GM18505 (cell line): ENCODE results near the gene GNAZ.

ENCODE experiments used
- ATAC-seq: cut with Tn5 transposase; IDR thresholded peaks from one replicate; pipeline ENCODE4 v1.9.1; 2021; ENCODE audit not compliant: unreplicated experiment
- POLR2A ChIP-seq: IDR thresholded peaks from 4 replicates; pipeline ENCODE4 v1.6.1; 2011; ENCODE audit warnings: borderline replicate concordance; ENCODE audit not compliant: insufficient read depth, insufficient read length; ENCODE audit errors: extremely low read depth

The GNAZ gene

DNA sequence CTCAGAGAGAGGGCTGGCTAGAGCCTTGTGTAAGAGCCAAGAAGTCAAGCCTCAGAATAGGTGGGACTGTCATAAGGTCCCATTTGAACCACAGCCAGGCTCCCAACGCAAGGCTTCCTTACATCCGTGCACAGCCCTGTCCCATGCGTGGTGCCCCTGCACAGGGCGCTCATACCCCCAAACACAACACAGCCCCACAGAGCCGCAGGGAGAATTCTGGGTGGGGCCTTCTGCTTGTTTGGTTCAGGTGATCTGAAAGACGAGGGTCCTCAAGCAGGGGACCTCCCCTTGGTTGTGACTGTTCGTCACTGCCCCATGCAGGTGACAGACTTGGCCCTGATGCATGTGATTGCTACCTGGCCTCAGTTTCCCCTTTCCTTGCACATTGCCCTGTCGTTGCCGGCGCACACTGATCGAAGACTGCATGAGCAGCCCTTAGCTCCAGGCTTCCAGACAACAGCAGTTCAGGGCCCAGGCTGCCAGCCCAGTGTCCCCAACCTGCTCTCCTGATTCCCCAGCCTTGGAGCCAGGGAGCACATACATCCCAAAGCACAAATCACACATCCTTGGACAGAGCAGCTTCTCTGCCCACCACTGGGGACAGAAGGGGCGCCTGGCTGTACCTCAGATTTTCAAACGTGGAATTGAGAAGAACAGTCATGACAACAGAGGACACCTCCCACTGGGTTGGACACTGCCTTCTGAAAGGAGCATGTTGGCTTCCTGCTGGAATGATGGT, 22.1 kb downstream of the GNAZ start:
- TF ChIP-seq POLR2A = no peak
- no peak for ATAC-seq

DNA sequence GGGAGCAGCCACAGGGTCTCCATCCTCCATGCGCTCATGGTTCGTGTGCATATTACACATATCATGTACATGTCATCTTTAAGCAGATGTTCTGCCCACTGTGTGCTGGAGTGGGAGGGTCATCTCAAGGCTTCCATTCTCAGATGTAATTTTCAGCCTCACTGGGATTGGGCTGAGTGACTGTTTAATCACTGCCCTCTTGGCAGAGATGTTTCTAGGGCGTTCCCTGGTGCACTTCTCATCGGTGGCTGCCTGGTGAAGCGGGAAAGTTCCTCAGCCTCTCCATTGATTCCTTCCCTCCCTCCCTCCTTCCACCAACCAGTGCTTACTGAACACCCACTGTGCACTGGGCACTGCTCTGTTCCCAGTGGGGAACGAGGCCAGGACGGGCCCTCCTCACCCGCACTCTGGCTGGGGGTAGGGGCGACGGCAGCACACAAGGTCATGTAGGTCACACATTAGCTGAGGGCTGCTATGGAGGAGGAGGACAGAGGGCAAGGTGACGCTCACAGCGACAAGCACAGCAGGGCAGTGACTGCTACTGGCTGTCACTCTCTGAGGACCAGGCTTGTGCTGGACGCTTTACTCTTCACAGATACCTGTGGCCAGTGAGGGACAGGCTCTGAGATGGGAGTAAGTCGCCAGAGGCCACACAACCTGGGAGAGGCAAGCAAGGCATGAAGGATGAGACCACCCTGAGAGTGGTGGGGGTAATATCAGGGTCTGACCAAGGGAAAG, 22.9 kb downstream of the GNAZ start:
- no peak for TF ChIP-seq POLR2A
- ATAC-seq = no peak

DNA sequence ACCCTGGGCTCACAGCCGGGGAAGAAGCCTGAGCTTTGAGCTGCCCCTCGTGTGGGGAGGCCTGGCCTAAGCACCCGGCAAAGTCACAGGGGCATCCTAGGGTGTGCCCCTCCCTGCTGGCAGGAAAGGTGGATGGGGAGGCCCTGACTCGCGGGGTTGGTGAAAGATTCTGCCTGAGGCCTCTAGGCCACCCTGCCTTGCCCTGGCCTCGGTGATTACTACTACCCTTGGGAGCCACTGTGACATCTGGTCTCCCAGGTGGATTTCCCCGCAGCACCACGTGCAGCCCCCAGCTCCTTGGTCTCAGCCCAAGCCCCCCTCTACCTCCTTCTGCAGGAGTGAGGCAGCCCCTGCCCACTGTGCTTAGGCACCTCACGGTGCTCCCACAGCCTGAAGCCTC, 23.9 kb downstream of the GNAZ start:
- no peak for ATAC-seq

DNA sequence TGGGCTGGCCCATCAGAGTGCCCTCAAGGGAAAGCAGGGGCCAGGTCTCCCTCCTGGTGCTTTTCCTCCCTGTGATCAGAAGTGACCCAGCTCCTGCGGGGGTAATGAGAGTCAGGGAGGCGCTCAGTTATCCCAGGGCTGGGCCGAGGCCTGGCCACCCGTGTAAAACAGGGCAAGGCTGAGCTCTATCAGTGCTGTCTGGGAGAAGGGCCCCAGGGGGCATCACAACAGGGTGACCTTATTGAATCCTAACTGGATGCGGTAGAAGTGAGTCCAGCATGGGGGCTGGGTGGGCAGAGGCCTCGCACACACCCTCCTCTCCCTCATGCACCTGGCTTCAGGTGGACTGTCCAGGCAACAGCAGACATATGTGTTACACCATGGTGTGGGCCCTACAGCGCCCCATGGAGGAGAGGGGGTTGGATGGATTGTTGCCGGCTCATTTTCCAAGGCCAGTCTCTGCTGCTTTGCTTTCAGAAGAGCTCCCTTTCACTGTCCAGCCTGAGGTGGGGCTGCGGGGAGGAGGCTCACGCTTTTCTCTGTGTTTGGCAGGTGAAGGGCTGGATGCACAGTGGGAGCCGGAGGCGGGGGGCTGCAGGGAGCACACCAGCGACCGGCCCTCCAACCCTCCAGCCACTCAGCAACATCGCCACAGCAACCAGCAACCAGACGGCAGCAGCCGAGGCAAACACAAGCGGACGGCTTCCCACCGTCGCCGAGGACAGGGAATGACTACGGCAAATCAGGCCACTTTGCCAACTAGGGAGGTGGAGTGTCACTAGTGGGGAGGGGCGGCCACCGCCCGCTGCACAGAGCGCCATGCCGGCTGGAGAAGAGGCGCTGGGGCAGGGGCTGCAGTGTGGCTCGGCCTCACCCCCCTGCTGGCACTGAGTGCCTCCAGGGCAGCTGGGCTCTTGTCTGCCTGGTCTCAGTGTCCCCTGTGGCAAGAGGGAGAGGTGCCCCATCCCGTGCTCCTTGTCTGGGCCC, 24.7 kb downstream of the GNAZ start:
- no peak for TF ChIP-seq POLR2A
- ATAC-seq = no peak

More for the DNA sequence above, 23.9 kb downstream of the GNAZ start:
- TF ChIP-seq POLR2A = no peak

DNA sequence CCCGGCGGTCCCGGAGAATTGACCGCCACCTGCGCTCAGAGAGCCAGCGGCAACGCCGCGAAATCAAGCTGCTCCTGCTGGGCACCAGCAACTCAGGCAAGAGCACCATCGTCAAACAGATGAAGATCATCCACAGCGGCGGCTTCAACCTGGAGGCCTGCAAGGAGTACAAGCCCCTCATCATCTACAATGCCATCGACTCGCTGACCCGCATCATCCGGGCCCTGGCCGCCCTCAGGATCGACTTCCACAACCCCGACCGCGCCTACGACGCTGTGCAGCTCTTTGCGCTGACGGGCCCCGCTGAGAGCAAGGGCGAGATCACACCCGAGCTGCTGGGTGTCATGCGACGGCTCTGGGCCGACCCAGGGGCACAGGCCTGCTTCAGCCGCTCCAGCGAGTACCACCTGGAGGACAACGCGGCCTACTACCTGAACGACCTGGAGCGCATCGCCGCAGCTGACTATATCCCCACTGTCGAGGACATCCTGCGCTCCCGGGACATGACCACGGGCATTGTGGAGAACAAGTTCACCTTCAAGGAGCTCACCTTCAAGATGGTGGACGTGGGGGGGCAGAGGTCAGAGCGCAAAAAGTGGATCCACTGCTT, 25.5 kb downstream of the GNAZ start:
- ATAC-seq = no peak
- TF ChIP-seq POLR2A = no peak

DNA sequence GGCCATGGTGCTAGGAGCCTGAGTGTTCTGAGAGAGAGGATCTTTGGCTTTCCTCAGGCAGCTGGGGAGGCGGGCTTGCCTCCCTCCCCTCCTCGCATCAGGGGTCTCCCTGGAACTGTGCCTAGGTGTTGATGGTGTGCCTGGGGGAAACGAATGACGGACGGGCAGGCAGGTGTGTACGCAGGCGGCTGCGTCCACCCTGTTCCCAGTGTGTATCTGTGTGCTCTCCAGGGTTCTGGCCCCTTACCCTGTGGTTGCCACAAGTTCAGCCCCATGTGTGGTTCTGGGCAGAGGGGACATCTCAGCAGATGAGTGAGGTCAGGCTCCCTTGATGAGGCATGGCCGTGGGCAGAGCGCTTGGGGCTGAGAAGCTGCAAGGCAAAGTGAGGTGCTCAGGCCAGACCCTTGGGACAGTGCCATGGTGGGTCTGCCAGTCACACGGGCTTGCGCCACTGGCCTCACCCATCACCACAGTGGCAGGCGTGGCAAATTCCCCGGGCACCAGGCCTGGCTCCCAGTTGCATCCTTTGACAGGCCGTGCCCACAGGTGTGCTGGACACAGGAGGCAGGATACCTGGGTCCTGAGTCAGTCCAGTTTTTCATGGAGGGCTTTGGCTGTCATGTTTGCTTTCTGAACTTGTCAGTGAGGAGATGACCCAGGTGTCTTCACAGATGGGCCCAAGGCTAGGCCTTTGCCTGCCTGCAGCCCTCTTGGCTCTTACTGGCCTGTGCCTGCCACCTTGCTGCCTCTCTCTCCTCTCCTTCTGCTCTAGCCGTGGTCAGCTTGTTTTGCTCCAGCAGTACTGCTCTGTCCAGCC, 27.3 kb downstream of the GNAZ start:
- no peak for ATAC-seq
- no peak for TF ChIP-seq POLR2A

DNA sequence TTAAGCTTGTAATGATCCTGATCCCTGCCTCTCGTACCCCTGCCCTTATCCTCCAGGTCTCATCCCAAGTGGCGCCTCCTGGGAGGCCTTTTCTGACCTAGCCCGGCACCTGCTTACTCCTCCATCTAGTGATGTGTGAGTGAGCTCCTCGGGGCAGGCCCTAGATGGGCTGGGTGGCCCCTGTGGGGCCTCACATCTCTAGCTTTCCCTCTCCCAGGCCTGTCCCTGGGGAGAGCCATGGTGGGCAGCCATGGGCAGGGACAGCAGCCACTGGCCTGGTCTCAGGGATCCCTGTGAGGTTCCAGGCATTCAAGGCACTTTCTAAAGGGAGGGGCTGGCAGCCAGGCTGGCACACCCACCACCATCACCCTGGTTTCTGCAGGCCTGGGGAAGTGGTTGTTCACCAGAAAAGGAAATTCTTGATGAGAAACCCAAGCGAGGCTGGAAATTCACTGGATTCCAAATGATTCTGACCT, 27.9 kb downstream of the GNAZ start:
- ATAC-seq = no peak
- TF ChIP-seq POLR2A = no peak

DNA sequence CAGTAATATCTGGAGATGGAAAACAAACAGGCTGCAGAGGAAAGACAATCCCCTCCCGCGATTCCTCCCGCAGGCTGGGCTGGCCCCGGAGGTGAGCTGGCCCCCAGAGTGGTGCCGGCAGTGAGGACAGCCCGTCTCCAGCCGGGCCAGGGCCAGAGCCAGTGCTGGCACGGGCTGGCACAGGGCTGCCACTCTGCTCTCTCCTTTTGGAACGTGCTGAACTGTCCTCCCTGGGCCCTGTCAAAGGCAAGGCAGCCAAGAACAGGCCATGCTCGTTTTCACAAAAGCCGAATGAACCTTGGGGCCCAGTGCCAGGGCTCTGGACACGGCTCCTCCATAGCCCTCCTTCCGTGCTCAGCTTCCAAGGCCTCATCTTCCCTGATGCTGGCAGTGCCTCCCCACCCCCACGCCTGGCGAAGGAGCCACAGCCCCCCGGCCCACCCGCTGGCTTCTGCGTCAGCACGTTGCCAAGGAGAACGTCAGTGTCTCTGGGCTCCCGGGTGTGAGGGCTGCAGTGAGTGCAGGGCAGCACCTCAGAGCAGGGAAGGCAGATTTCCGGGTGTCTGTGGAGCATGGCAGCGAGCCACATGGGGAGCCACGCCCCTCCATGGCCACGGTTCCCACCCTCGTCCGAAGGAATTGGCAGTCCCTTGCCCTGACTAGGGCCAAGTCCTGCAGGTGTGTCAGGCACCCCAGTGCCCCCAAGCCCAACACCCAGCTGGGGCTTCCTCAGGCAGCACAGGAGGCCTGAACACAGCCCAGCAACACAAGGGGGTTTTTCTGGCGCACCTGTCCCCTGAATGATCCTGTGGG, 28.6 kb downstream of the GNAZ start:
- no peak for TF ChIP-seq POLR2A

DNA sequence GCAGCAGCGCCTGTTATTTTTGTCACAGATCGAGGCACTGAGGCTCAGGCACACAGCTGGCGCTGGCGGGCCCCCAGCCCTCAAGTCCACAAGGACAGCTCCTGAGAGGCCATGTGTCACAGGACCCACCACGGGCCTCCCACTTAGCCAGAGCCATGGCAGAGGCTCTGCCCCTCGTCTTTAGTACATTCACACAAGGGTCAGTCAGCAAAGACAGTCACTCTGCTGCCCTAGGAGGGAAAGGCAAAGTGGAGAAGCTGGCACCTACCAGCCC, 29.1 kb downstream of the GNAZ start:
- TF ChIP-seq POLR2A = no peak
- ATAC-seq = no peak

More for the DNA sequence above, 28.6 kb downstream of the GNAZ start:
- no peak for ATAC-seq

DNA sequence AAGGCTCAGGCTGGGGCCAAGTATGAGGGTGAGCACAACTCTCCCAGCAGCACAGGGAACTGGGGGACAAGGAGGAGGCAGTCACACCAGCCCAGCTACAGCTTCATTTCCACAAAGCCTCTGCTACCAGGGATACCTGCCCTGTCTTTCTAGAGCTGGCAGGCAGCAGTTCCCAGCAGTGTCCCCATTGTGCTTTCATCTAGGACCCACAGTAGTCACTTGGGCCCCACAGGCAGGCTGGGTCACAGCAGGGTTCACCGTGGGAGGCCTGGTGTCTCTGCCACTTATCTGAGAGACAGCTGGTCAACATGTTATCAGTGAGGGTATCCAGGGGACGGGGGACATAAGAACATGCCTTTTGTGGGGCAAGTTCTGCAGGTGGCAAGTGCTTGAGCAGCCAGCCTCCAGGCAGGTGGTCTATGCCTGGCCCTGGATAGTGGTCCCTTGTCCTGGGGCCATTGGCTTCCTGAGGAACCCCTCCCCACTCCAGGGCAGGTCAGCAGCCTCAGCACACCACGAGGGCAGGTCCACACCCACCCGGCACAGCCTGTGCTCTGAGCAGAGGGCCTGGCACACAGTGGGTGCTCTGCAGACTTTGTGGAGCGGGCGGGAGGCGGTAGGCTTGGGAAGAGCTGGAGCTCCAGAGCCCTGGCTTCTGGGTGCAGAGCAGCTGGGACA, 29.9 kb downstream of the GNAZ start:
- ATAC-seq = no peak
- TF ChIP-seq POLR2A = no peak

DNA sequence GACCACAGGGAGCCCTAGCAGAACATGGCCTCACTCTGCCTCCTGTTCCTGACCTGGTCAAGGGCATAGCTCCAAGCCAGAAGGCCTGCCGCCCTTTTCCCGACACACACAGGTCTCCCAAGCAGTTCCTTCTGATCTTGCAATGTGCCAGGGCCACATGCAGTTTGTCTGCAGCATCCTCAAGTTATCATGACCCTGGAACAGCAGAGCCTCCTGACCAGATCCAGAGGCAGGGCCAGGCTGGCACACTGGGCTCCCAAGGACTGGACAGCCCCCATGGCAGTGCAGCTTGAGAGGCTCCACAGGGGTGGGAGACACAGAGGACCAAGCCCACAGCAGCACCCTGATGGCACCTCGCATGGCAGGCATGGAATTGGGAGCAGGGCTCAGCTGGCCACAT, 31.2 kb downstream of the GNAZ start:
- no peak for ATAC-seq
- TF ChIP-seq POLR2A = no peak
